Activated T-cell treated with anti-CD3 and anti-CD28 coated beads, Interleukin-2, amount 50 U/mL, for 72 hours (primary cell): ENCODE results near the gene PBOV1. TPM values are rescaled to one million over a fixed set of nuclear protein-coding genes. Genes with fewer than 3 reads are reported as not detected.

ENCODE experiments used
- ATAC-seq, 2 donors: fragments of 150-1000 bp; cut with Tn5 transposase; replicated peaks in 1 of 2; 2 replicates each; pipeline ENCODE4 v1.10.0; 2021; ENCODE audit warnings: moderate library complexity in 2 of 2, mild to moderate bottlenecking in 1 of 2
- DNase-seq, 2 donors: peaks; one replicate each; pipeline ENCODE4 v3.0.0; 2021 to 2022; ENCODE audit warnings: mixed read lengths in 1 of 2
- H3K27ac Mint-ChIP-seq: one replicate; pipeline ENCODE4 v1.8.0; 2022; ENCODE audit warnings: mild to moderate bottlenecking, moderate library complexity, mixed read lengths
- H3K27me3 Mint-ChIP-seq: one replicate; pipeline ENCODE4 v1.8.0; 2022; ENCODE audit warnings: low read depth, mixed read lengths
- H3K36me3 Mint-ChIP-seq, 2 donors: one replicate each; pipeline ENCODE4 v1.8.0; 2022; ENCODE audit warnings: mixed read lengths in 2 of 2, mild to moderate bottlenecking in 1 of 2; ENCODE audit not compliant: insufficient read depth in 2 of 2
- H3K4me1 Mint-ChIP-seq: one replicate; pipeline ENCODE4 v1.8.0; 2022; ENCODE audit warnings: low read depth, mixed read lengths
- H3K4me3 Mint-ChIP-seq, 2 donors: one replicate each; pipeline ENCODE4 v1.8.0; 2022; ENCODE audit warnings: mild to moderate bottlenecking in 2 of 2, mixed read lengths in 2 of 2, moderate library complexity in 2 of 2
- H3K9me3 Mint-ChIP-seq, 2 donors: one replicate each; pipeline ENCODE4 v1.8.0; 2022; ENCODE audit warnings: mixed read lengths in 2 of 2
- total RNA-seq, 2 donors: library from RNA; stranded (reverse); gene quantifications; one replicate each; pipeline ENCODE4 v1.2.3, GENCODE V29; 2022

Gene PBOV1
- total RNA-seq, 2 donors from 2014 or later: not detected

GRCh38 chr6:138184230-138184629 is 34.1 kb downstream of the PBOV1 start:
- Mint-ChIP-seq H3K27ac (no peak overlapping the region), H3K4me3 (no peak overlapping the region), H3K4me1 (no peaks in the 10 kb centered on the region), H3K36me3 (no peaks in the 10 kb centered on the region), H3K9me3 (peaks cover 0 to 2% of the 10 kb centered on the region in 2 donors), H3K27me3 (peaks cover 41% of the 10 kb centered on the region)
- no peak for ATAC-seq
- no peak for DNase-seq

GRCh38 chr6:138183790-138184134 is 34.5 kb downstream of the PBOV1 start:
- H3K4me3 Mint-ChIP-seq: no peak overlapping the region
- ATAC-seq (no peak), DNase-seq (no peak)
- peaks cover 39% of the 10 kb centered on the region for H3K27me3 Mint-ChIP-seq
- no peak overlapping the region for H3K27ac Mint-ChIP-seq
- no peaks in the 10 kb centered on the region for H3K36me3 Mint-ChIP-seq
- peaks cover 0 to 4% of the 10 kb centered on the region in 2 donors for H3K9me3 Mint-ChIP-seq
- H3K4me1 Mint-ChIP-seq: no peaks in the 10 kb centered on the region

- Mint-ChIP-seq H3K4me3 (no peak overlapping the region), H3K9me3 (peaks cover 4 to 8% of the 10 kb centered on the region in 2 donors), H3K27me3 (peaks cover 33% of the 10 kb centered on the region), H3K27ac (no peak overlapping the region), H3K4me1 (no peaks in the 10 kb centered on the region), H3K36me3 (peaks cover 4 to 5% of the 10 kb centered on the region in 2 donors)
- ATAC-seq (no peak), DNase-seq (no peak)
Observed at GRCh38 chr6:138182939-138183789, 35.1 kb downstream of the PBOV1 start.

GRCh38 chr6:138176652-138177232 is 41.5 kb downstream of the PBOV1 start:
- Mint-ChIP-seq H3K9me3 (peaks cover 9 to 15% of the 10 kb centered on the region in 2 donors), H3K4me3 (no peak overlapping the region), H3K27me3 (peaks cover 32% of the 10 kb centered on the region), H3K27ac (no peak overlapping the region), H3K36me3 (peaks cover 12% of the 10 kb centered on the region in 2 donors), H3K4me1 (no peaks in the 10 kb centered on the region)
- ATAC-seq: no peak
- no peak for DNase-seq

GRCh38 chr6:138175596-138175995 is 42.7 kb downstream of the PBOV1 start:
- Mint-ChIP-seq H3K27me3 (peaks cover 22% of the 10 kb centered on the region), H3K27ac (no peak overlapping the region), H3K9me3 (peaks cover 9 to 15% of the 10 kb centered on the region in 2 donors), H3K36me3 (peaks cover 12% of the 10 kb centered on the region in 2 donors), H3K4me3 (no peak overlapping the region), H3K4me1 (no peaks in the 10 kb centered on the region)
- ATAC-seq (no peak), DNase-seq (no peak)

Other genes with a start within 250 kb of the PBOV1 start
- gene PERP, start 111.1 kb downstream of the PBOV1 start, total RNA-seq: 1 to 10 TPM; 4.6 to 8.5 TPM
- gene ARFGEF3, start 56.6 kb downstream of the PBOV1 start, total RNA-seq: under 1 TPM; 0.53 to 0.76 TPM
- not detected for gene SMIM28, start 159.4 kb upstream of the PBOV1 start, total RNA-seq
- 10 to 100 TPM; 36.5 to 41.1 TPM for gene HEBP2, start 185.7 kb upstream of the PBOV1 start, total RNA-seq